Epidermal melanocyte (primary cell): ENCODE measurements around the gene SLC38A8.
A peak's percentile ranks its signal among the peaks of the same experiment; 100 is the strongest.

Experiments used
- DNase-seq: peaks from one replicate; pipeline ENCODE4 v3.0.0; 2011; ENCODE audit warnings: low spot score; ENCODE audit not compliant: insufficient read length

SLC38A8 gene

GRCh38 chr16:84068783-84069462 lies 26.3 kb upstream of the SLC38A8 start:
- no peak for DNase-seq

- no peak for DNase-seq
Measured at GRCh38 chr16:84068041-84068440, 25.4 kb upstream of the SLC38A8 start.

- no peak for DNase-seq
Measured at GRCh38 chr16:84067640-84068039, 25.0 kb upstream of the SLC38A8 start.

- DNase-seq, result no peak
Measured at GRCh38 chr16:84065536-84066132, 23.0 kb upstream of the SLC38A8 start.

GRCh38 chr16:84063980-84064379 lies 21.4 kb upstream of the SLC38A8 start:
- DNase-seq, result no peak

GRCh38 chr16:84062734-84063640 lies 20.4 kb upstream of the SLC38A8 start:
- peak; percentile 77 for DNase-seq

- no peak for DNase-seq
Measured at GRCh38 chr16:84061236-84061819, 18.7 kb upstream of the SLC38A8 start.

GRCh38 chr16:84059946-84060901 lies 17.6 kb upstream of the SLC38A8 start:
- DNase-seq, result no peak

GRCh38 chr16:84059111-84059510 lies 16.5 kb upstream of the SLC38A8 start:
- no peak for DNase-seq

- no peak for DNase-seq
Measured at GRCh38 chr16:84058664-84059063, 16.1 kb upstream of the SLC38A8 start.

GRCh38 chr16:84058211-84058610 lies 15.6 kb upstream of the SLC38A8 start:
- no peak for DNase-seq

- DNase-seq, result no peak
Measured at GRCh38 chr16:84056933-84057332, 14.3 kb upstream of the SLC38A8 start.

- DNase-seq, result no peak
Measured at GRCh38 chr16:84055801-84056634, 13.4 kb upstream of the SLC38A8 start.

GRCh38 chr16:84055366-84055765 lies 12.8 kb upstream of the SLC38A8 start:
- no peak for DNase-seq

- no peak for DNase-seq
Measured at GRCh38 chr16:84054916-84055315, 12.3 kb upstream of the SLC38A8 start.

GRCh38 chr16:84054271-84054670 lies 11.7 kb upstream of the SLC38A8 start:
- DNase-seq, result no peak

GRCh38 chr16:84053237-84053636 lies 10.6 kb upstream of the SLC38A8 start:
- DNase-seq, result no peak

- no peak for DNase-seq
Measured at GRCh38 chr16:84052071-84052622, 9.6 kb upstream of the SLC38A8 start.

- DNase-seq, result no peak
Measured at GRCh38 chr16:84050316-84050715, 7.7 kb upstream of the SLC38A8 start.
